ENCODE measurements around the gene PPM1L.

Gene PPM1L

GRCh38 chr3:161084277-161084676, 328.2 kb downstream of the PPM1L start:
- TF ChIP-seq SPI1 (IDR thresholded peaks at IDR 0.05; ENCODE audit: borderline replicate concordance, low read depth), result no peak
- TF ChIP-seq, protein P1, sequence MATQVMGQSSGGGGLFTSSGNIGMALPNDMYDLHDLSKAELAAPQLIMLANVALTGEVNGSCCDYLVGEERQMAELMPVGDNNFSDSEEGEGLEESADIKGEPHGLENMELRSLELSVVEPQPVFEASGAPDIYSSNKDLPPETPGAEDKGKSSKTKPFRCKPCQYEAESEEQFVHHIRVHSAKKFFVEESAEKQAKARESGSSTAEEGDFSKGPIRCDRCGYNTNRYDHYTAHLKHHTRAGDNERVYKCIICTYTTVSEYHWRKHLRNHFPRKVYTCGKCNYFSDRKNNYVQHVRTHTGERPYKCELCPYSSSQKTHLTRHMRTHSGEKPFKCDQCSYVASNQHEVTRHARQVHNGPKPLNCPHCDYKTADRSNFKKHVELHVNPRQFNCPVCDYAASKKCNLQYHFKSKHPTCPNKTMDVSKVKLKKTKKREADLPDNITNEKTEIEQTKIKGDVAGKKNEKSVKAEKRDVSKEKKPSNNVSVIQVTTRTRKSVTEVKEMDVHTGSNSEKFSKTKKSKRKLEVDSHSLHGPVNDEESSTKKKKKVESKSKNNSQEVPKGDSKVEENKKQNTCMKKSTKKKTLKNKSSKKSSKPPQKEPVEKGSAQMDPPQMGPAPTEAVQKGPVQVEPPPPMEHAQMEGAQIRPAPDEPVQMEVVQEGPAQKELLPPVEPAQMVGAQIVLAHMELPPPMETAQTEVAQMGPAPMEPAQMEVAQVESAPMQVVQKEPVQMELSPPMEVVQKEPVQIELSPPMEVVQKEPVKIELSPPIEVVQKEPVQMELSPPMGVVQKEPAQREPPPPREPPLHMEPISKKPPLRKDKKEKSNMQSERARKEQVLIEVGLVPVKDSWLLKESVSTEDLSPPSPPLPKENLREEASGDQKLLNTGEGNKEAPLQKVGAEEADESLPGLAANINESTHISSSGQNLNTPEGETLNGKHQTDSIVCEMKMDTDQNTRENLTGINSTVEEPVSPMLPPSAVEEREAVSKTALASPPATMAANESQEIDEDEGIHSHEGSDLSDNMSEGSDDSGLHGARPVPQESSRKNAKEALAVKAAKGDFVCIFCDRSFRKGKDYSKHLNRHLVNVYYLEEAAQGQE (IDR thresholded peaks at IDR 0.05; ENCODE audit: insufficient replicate concordance, low read depth), result no peak
- no peak for TF ChIP-seq POLR2AphosphoS5 (IDR thresholded peaks at IDR 0.05; ENCODE audit: low read depth)
- no peak for TF ChIP-seq GABPA (IDR thresholded peaks at IDR 0.05; ENCODE audit: low read depth)
- TF ChIP-seq, protein P2, sequence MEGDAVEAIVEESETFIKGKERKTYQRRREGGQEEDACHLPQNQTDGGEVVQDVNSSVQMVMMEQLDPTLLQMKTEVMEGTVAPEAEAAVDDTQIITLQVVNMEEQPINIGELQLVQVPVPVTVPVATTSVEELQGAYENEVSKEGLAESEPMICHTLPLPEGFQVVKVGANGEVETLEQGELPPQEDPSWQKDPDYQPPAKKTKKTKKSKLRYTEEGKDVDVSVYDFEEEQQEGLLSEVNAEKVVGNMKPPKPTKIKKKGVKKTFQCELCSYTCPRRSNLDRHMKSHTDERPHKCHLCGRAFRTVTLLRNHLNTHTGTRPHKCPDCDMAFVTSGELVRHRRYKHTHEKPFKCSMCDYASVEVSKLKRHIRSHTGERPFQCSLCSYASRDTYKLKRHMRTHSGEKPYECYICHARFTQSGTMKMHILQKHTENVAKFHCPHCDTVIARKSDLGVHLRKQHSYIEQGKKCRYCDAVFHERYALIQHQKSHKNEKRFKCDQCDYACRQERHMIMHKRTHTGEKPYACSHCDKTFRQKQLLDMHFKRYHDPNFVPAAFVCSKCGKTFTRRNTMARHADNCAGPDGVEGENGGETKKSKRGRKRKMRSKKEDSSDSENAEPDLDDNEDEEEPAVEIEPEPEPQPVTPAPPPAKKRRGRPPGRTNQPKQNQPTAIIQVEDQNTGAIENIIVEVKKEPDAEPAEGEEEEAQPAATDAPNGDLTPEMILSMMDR (IDR thresholded peaks at IDR 0.05; ENCODE audit: insufficient read depth, low read length), result no peak
- no peak overlapping the region for H3K27ac ChIP-seq (replicated peaks)
- no peak for DNase-seq (ENCODE audit: low read depth in 1 of 2, low spot score in 1 of 2)

DNA sequence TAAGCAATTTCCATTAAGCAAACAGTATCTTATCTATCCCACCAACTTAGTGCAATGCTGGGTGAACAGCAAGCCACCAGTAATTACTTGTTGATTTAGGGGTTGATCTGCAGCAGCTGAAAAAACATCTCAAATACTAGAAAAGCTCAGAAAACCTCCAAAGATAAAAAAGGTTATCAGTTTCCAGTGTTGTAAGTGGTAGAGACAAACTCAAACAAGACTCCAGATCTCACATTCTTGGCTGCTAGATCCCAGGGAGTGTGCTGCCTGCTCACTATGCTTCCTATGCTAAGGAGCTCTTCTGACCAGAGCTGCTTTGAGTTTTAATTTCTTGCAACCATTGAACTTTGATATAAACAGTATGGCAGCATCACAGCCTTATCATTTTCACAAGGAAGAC, 337.9 kb downstream of the PPM1L start:
- TF ChIP-seq, protein P2 (IDR thresholded peaks at IDR 0.05; ENCODE audit: insufficient read depth, low read length), result no peak
- TF ChIP-seq GABPA (IDR thresholded peaks at IDR 0.05; ENCODE audit: low read depth), result no peak
- TF ChIP-seq, protein P1 (IDR thresholded peaks at IDR 0.05; ENCODE audit: insufficient replicate concordance, low read depth), result no peak
- no peak for TF ChIP-seq POLR2AphosphoS5 (IDR thresholded peaks at IDR 0.05; ENCODE audit: low read depth)
- no peak for DNase-seq (ENCODE audit: low read depth in 1 of 2, low spot score in 1 of 2)

More at GRCh38 chr3:161084277-161084676, 328.2 kb downstream of the PPM1L start:
- H3K4me3 ChIP-seq (replicated peaks; ENCODE audit: insufficient read depth, low read length), result no peak overlapping the region
- H3K27me3 ChIP-seq (ENCODE audit: insufficient read depth, poor library complexity, severe bottlenecking), result no peaks in the 10 kb centered on the region

DNA sequence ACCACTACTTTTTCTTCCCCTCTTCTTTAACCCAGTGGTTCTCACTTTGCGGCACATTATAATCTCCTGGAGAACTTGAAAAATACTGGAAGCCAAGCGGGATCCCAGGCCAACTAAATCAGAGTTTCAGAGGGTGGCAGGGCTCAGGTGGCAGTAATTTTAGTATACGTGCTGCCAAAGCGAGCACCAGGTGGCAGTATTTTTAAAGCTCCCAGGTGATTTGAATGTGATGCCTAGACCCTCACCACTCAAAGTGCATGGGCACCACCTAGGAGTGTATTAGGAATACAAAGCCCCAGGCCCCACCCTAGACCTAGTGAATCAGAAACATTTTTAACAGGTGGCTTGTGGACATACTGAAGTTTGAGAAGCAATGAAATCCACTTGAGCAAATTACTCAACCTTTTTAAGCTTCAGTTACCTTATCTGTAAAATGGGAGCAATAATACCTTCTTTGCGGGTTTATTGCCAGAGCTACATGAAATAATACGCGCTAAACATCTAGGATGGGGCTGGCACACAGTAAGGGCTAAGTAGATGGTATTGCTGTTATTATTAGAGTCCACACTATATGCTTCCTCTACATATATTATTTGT, 340.8 kb downstream of the PPM1L start:
- Histone ChIP-seq H3K27me3 (ENCODE audit: insufficient read depth, poor library complexity, severe bottlenecking) (peaks cover 4% of the 10 kb centered on the region), H3K27ac (replicated peaks) (no peak overlapping the region), H3K4me3 (replicated peaks; ENCODE audit: insufficient read depth, low read length) (no peak overlapping the region)
- no peak for TF ChIP-seq GABPA (IDR thresholded peaks at IDR 0.05; ENCODE audit: low read depth)
- TF ChIP-seq, protein P2 (IDR thresholded peaks at IDR 0.05; ENCODE audit: insufficient read depth, low read length), result no peak
- no peak for TF ChIP-seq POLR2AphosphoS5 (IDR thresholded peaks at IDR 0.05; ENCODE audit: low read depth)
- TF ChIP-seq, protein P1 (IDR thresholded peaks at IDR 0.05; ENCODE audit: insufficient replicate concordance, low read depth), result no peak
- no peak for TF ChIP-seq SPI1 (IDR thresholded peaks at IDR 0.05; ENCODE audit: borderline replicate concordance, low read depth)
- DNase-seq (ENCODE audit: low read depth in 1 of 2, low spot score in 1 of 2), result peak in 1 of 2 experiments; percentile 6

More for the DNA sequence above, 337.9 kb downstream of the PPM1L start:
- peaks cover 1% of the 10 kb centered on the region for H3K27me3 ChIP-seq (ENCODE audit: insufficient read depth, poor library complexity, severe bottlenecking)
- H3K27ac ChIP-seq (replicated peaks), result no peak overlapping the region
- no peak overlapping the region for H3K4me3 ChIP-seq (replicated peaks; ENCODE audit: insufficient read depth, low read length)
